HCT116 (cell line): ENCODE measurements around the gene PRDM11. TPM values are rescaled to one million over a fixed set of nuclear protein-coding genes. Genes with fewer than 3 reads are reported as not detected.

Experiments used
- ATAC-seq: fragments of 200-7000 bp; cut with Tn5 transposase; 2 replicates; pipeline ENCODE4 v1.9.1; 2020; ENCODE audit warnings: mild to moderate bottlenecking, moderate library complexity
- BruUV-seq: library from RNA; stranded (reverse); fragments of 400-500 nt; replicated peaks from 2 replicates; lab custom pipeline; 2021; lab: Mats Ljungman, UMichigan
- CTCF ChIA-PET: fragments of 300-600 bp; sonication (Branson Sonifier 250); formaldehyde crosslinking; loops from one replicate; lab custom pipeline; 2021; ENCODE audit warnings: antibody characterized with exemption; lab: Charles Lee
- POLR2A ChIA-PET: fragments of 300-600, 350-600 bp; sonication (Branson Sonifier 250); formaldehyde crosslinking; loops from one replicate; lab custom pipeline; 2021; ENCODE audit warnings: antibody characterized with exemption; lab: Charles Lee
- RAD21 ChIA-PET, 2 experiments: fragments of 300-600 bp; sonication (Branson Sonifier 250); formaldehyde crosslinking; loops; one replicate each; lab custom pipeline; 2023; ENCODE audit warnings: low total read pairs in 2 of 2; ENCODE audit not compliant: uncharacterized antibody in 2 of 2, unreplicated experiment in 2 of 2, low non-redundant PET in 1 of 2; lab: Charles Lee
- DNase-seq: peaks from one replicate; pipeline ENCODE4 v3.0.0-alpha.2; 2010; ENCODE audit warnings: low read depth, low spot score
- H2AFZ ChIP-seq: fragments of 200-600 bp; shearing (Covaris generic), sonication (generic); 2 replicates; pipeline ENCODE4 v1.6.1; 2017; ENCODE audit warnings: low read depth, mixed run types, mixed read lengths, antibody characterized with exemption, low read length; ENCODE audit not compliant: poor library complexity, severe bottlenecking
- H3K27ac ChIP-seq: 2 replicates; pipeline ENCODE4 v1.5.1; 2012; ENCODE audit warnings: low read depth, low read length
- H3K27me3 ChIP-seq: fragments of 200-600 bp; sonication (generic); 2 replicates; pipeline ENCODE4 v1.6.1; 2016; ENCODE audit warnings: mixed run types, low read length, mixed read lengths; ENCODE audit not compliant: insufficient read depth
- H3K36me3 ChIP-seq, 2 experiments: fragments of 200-500 bp in 1 of 2; fragments of 200-600 bp in 1 of 2; sonication (Bioruptor generic) in 1 of 2; sonication (generic) in 1 of 2; 2 replicates each; pipeline versions ENCODE4 v1.5.1 to v1.6.1; 2014 to 2016; ENCODE audit warnings: low read length in 2 of 2, inconsistent platforms in 1 of 2, mixed read lengths in 1 of 2, mixed run types in 1 of 2; ENCODE audit not compliant: insufficient read depth in 2 of 2, control insufficient read depth in 1 of 2
- H3K4me1 ChIP-seq, 2 experiments: fragments of 200-600 bp in 1 of 2; sonication (generic) in 1 of 2; 2 replicates each; pipeline versions ENCODE4 v1.5.1 to v1.6.1; 2012 to 2017; ENCODE audit warnings: low read length in 2 of 2, inconsistent platforms in 1 of 2, mild to moderate bottlenecking in 1 of 2, mixed read lengths in 1 of 2, mixed run types in 1 of 2, moderate library complexity in 1 of 2; ENCODE audit not compliant: insufficient read depth in 2 of 2, control insufficient read depth in 1 of 2
- H3K4me2 ChIP-seq: fragments of 200-600 bp; sonication (generic); 2 replicates; pipeline ENCODE4 v1.6.1; 2017; ENCODE audit warnings: mixed run types, low read length, mixed read lengths
- H3K4me3 ChIP-seq, 2 experiments: fragments of 200-600 bp in 1 of 2; sonication (generic) in 1 of 2; replicated peaks in 1 of 2; 2 replicates each; pipeline ENCODE4 v1.5.1; 2011 to 2016; ENCODE audit warnings: low read length in 2 of 2, control low read depth in 1 of 2, low read depth in 1 of 2, mild to moderate bottlenecking in 1 of 2, mixed read lengths in 1 of 2, mixed run types in 1 of 2
- H3K79me2 ChIP-seq: fragments of 200-600 bp; sonication (generic); 2 replicates; pipeline ENCODE4 v1.6.1; 2017; ENCODE audit warnings: mild to moderate bottlenecking, mixed run types, low read length, moderate library complexity, mixed read lengths; ENCODE audit not compliant: insufficient read depth
- H3K9ac ChIP-seq: fragments of 200-600 bp; sonication (generic); 2 replicates; pipeline ENCODE4 v1.6.1; 2016; ENCODE audit warnings: low read length, mixed read lengths
- H3K9me2 ChIP-seq: fragments of 200-600 bp; sonication (generic), shearing (Covaris generic); 2 replicates; pipeline ENCODE4 v1.6.1; 2017; ENCODE audit warnings: mixed run types, mild to moderate bottlenecking, moderate library complexity; ENCODE audit not compliant: insufficient read depth
- H3K9me3 ChIP-seq, 2 experiments: fragments of 200-500 bp in 1 of 2; fragments of 200-600 bp in 1 of 2; sonication (Bioruptor generic) in 1 of 2; sonication (generic) in 1 of 2; 2 replicates each; pipeline ENCODE4 v1.6.1; 2014 to 2017; ENCODE audit warnings: low read length in 2 of 2, mixed read lengths in 2 of 2, inconsistent platforms in 1 of 2, low read depth in 1 of 2, mild to moderate bottlenecking in 1 of 2, mixed run types in 1 of 2, moderate library complexity in 1 of 2; ENCODE audit not compliant: control insufficient read depth in 1 of 2, insufficient read depth in 1 of 2
- H4K20me1 ChIP-seq: fragments of 200-600 bp; sonication (generic), shearing (Covaris generic); 2 replicates; pipeline ENCODE4 v1.6.1; 2017; ENCODE audit warnings: mixed run types, mild to moderate bottlenecking, moderate library complexity; ENCODE audit not compliant: insufficient read depth
- EGR1 ChIP-seq: IDR thresholded peaks from 2 replicates; pipeline ENCODE4 v1.6.1; 2012; ENCODE audit warnings: low read depth
- FOSL1 ChIP-seq: IDR thresholded peaks from 2 replicates; pipeline ENCODE4 v1.6.1; 2012; ENCODE audit warnings: low read depth
- POLR2AphosphoS5 ChIP-seq: IDR thresholded peaks from 2 replicates; pipeline ENCODE4 v1.6.1; 2011; ENCODE audit warnings: mild to moderate bottlenecking, low read depth, low read length, moderate library complexity
- RAD21 ChIP-seq: IDR thresholded peaks from 2 replicates; pipeline ENCODE4 v1.6.1; 2012; ENCODE audit warnings: low read depth, mild to moderate bottlenecking
- TCF7L2 ChIP-seq: IDR thresholded peaks from 2 replicates; pipeline ENCODE4 v1.7.0; 2011; ENCODE audit warnings: borderline replicate concordance, inconsistent platforms; ENCODE audit not compliant: insufficient read depth, insufficient read length; ENCODE audit errors: extremely low read depth
- ZFX ChIP-seq: fragments of 450-650 bp; IDR thresholded peaks from 2 replicates; pipeline ENCODE4 v1.6.1; 2017
- intact Hi-C: fragments of 100-400 bp; cut with micrococcal nuclease; formaldehyde crosslinking; loops from 2 replicates; pipeline ENCODE4 v1.10.0; 2022
- total RNA-seq: library from RNA; stranded (reverse); gene quantifications from one replicate; pipeline ENCODE4 v1.2.1, GENCODE V29; 2021; ENCODE audit not compliant: unreplicated experiment
- TF ChIP-seq, protein P1 (sequence below): IDR thresholded peaks from 2 replicates; pipeline ENCODE4 v1.6.1; 2012; ENCODE audit warnings: low read depth
- TF ChIP-seq, protein P2 (sequence below): IDR thresholded peaks from 2 replicates; pipeline ENCODE4 v1.6.1; 2011; ENCODE audit warnings: mild to moderate bottlenecking, low read length, moderate library complexity; ENCODE audit not compliant: insufficient replicate concordance; ENCODE audit errors: extremely low read depth
- TF ChIP-seq, protein P3 (sequence below): IDR thresholded peaks from 2 replicates; pipeline ENCODE4 v1.6.1; 2012

Gene PRDM11
- total RNA-seq, 1 experiment from 2014 or later: 9.3 TPM

DNA sequence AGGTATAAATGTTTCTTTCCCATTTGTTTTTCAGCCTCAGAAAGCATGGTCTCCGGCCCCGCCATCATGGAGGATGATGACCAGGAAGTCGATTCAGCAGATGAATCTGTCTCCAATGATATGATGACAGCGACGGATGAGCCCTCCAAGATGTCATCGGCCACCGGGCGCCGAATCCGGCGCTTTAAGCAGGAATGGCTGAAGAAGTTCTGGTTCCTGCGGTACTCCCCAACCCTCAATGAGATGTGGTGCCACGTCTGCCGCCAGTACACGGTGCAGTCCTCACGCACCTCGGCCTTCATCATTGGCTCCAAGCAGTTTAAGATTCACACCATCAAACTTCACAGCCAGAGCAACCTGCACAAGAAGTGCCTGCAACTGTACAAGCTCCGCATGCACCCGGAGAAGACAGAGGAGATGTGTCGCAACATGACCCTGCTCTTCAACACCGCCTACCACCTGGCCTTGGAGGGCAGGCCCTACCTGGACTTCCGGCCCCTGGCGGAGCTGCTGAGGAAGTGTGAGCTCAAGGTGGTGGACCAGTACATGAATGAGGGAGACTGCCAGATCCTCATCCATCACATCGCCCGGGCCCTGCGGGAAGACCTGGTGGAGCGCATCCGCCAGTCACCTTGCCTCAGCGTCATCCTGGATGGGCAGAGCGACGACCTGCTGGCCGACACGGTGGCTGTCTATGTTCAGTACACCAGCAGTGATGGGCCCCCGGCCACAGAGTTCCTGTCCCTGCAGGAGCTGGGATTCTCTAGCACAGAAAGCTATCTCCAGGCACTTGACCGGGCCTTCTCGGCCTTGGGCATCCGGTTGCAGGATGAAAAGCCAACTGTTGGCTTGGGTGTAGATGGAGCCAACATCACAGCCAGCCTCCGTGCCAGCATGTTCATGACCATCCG lies 79.8 kb downstream of the PRDM11 start:
- no TSS peak for BruUV-seq
- no peaks in the 10 kb centered on the region for H3K27me3 ChIP-seq
- TF ChIP-seq, protein P1, sequence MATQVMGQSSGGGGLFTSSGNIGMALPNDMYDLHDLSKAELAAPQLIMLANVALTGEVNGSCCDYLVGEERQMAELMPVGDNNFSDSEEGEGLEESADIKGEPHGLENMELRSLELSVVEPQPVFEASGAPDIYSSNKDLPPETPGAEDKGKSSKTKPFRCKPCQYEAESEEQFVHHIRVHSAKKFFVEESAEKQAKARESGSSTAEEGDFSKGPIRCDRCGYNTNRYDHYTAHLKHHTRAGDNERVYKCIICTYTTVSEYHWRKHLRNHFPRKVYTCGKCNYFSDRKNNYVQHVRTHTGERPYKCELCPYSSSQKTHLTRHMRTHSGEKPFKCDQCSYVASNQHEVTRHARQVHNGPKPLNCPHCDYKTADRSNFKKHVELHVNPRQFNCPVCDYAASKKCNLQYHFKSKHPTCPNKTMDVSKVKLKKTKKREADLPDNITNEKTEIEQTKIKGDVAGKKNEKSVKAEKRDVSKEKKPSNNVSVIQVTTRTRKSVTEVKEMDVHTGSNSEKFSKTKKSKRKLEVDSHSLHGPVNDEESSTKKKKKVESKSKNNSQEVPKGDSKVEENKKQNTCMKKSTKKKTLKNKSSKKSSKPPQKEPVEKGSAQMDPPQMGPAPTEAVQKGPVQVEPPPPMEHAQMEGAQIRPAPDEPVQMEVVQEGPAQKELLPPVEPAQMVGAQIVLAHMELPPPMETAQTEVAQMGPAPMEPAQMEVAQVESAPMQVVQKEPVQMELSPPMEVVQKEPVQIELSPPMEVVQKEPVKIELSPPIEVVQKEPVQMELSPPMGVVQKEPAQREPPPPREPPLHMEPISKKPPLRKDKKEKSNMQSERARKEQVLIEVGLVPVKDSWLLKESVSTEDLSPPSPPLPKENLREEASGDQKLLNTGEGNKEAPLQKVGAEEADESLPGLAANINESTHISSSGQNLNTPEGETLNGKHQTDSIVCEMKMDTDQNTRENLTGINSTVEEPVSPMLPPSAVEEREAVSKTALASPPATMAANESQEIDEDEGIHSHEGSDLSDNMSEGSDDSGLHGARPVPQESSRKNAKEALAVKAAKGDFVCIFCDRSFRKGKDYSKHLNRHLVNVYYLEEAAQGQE: no peak
- TF ChIP-seq, protein P2, sequence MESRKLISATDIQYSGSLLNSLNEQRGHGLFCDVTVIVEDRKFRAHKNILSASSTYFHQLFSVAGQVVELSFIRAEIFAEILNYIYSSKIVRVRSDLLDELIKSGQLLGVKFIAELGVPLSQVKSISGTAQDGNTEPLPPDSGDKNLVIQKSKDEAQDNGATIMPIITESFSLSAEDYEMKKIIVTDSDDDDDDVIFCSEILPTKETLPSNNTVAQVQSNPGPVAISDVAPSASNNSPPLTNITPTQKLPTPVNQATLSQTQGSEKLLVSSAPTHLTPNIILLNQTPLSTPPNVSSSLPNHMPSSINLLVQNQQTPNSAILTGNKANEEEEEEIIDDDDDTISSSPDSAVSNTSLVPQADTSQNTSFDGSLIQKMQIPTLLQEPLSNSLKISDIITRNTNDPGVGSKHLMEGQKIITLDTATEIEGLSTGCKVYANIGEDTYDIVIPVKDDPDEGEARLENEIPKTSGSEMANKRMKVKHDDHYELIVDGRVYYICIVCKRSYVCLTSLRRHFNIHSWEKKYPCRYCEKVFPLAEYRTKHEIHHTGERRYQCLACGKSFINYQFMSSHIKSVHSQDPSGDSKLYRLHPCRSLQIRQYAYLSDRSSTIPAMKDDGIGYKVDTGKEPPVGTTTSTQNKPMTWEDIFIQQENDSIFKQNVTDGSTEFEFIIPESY: no peak
- TF ChIP-seq ZFX: no peak
- TF ChIP-seq TCF7L2: no peak
- TF ChIP-seq POLR2AphosphoS5: no peak
- TF ChIP-seq, protein P3, sequence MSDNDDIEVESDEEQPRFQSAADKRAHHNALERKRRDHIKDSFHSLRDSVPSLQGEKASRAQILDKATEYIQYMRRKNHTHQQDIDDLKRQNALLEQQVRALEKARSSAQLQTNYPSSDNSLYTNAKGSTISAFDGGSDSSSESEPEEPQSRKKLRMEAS: no peak
- TF ChIP-seq RAD21: no peak
- no peak for TF ChIP-seq EGR1
- TF ChIP-seq FOSL1: no peak
- no peaks in the 10 kb centered on the region for H3K79me2 ChIP-seq
- no peak overlapping the region for H3K4me3 ChIP-seq
- H3K9me2 ChIP-seq: no peaks in the 10 kb centered on the region
- RAD21 ChIA-PET: no interaction called here
- no peaks in the 10 kb centered on the region for H3K4me1 ChIP-seq
- intact Hi-C loops: no loop called here
- DNase-seq: no peak
- POLR2A ChIA-PET: no interaction called here
- CTCF ChIA-PET: no interaction called here
- no peaks in the 10 kb centered on the region for H4K20me1 ChIP-seq
- no peak for ATAC-seq
- H3K9me3 ChIP-seq: no peaks in the 10 kb centered on the region
- H3K4me2 ChIP-seq: no peak overlapping the region
- H3K27ac ChIP-seq: no peak overlapping the region
- H2AFZ ChIP-seq: no peak overlapping the region
- no peaks in the 10 kb centered on the region for H3K36me3 ChIP-seq
- no peak overlapping the region for H3K9ac ChIP-seq
